ENCODE results near the gene CLCN1. TPM values are rescaled to one million over a fixed set of nuclear protein-coding genes. Genes with fewer than 3 reads are reported as not detected.

CLCN1 gene
- total RNA-seq, 1 donor from 2014 or later: not detected

- no peak overlapping the region for H3K9ac ChIP-seq
- no peak overlapping the region for H2AFZ ChIP-seq (replicated peaks)
- H3K36me3 ChIP-seq: no peaks in the 10 kb centered on the region
- Mint-ChIP-seq H3K4me1 (peaks cover 5% of the 10 kb centered on the region), H3K9me3 (peaks cover 4% of the 10 kb centered on the region), H3K27me3 (ENCODE audit: insufficient read depth, low read depth) (peaks cover 7% of the 10 kb centered on the region), H3K4me3 (no peak overlapping the region), H3K27ac (no peak overlapping the region), H3K36me3 (peaks cover 26% of the 10 kb centered on the region)
- no peaks in the 10 kb centered on the region for H3F3A ChIP-seq (ENCODE audit: low read depth)
- no peak overlapping the region for H3K4me2 ChIP-seq
- peaks cover 15% of the 10 kb centered on the region for H4K20me1 ChIP-seq (ENCODE audit: low read depth)
- no peak overlapping the region for H3K4me3 ChIP-seq
- DNase-seq (ENCODE audit: low spot score): no peak
- no peak overlapping the region for H3K27ac ChIP-seq
- no peaks in the 10 kb centered on the region for H3K27me3 ChIP-seq
- no peaks in the 10 kb centered on the region for H3K79me2 ChIP-seq (ENCODE audit: low read depth)
- no peak for TF ChIP-seq CTCF (IDR thresholded peaks at IDR 0.05)
- no peak for TF ChIP-seq EZH2phosphoT487 (IDR thresholded peaks at IDR 0.05)
- no peak for TF ChIP-seq EZH2 (IDR thresholded peaks at IDR 0.05)
- H3K4me1 ChIP-seq: no peaks in the 10 kb centered on the region
- H3K9me3 ChIP-seq (ENCODE audit: low read depth): no peaks in the 10 kb centered on the region
Measured at GRCh38 chr7:143392875-143393266, 77.0 kb downstream of the CLCN1 start.

- Histone ChIP-seq H3F3A (ENCODE audit: low read depth) (no peaks in the 10 kb centered on the region), H3K27me3 (no peaks in the 10 kb centered on the region), H3K4me1 (no peaks in the 10 kb centered on the region), H3K79me2 (ENCODE audit: low read depth) (no peaks in the 10 kb centered on the region), H3K27ac (no peak overlapping the region), H3K4me3 (no peak overlapping the region), H3K36me3 (no peaks in the 10 kb centered on the region), H4K20me1 (ENCODE audit: low read depth) (peaks cover 9% of the 10 kb centered on the region), H2AFZ (replicated peaks) (no peak overlapping the region), H3K9ac (no peak overlapping the region), H3K4me2 (no peak overlapping the region), H3K9me3 (ENCODE audit: low read depth) (no peaks in the 10 kb centered on the region)
- Mint-ChIP-seq H3K36me3 (peaks cover 26% of the 10 kb centered on the region), H3K9me3 (peaks cover 4% of the 10 kb centered on the region), H3K27me3 (ENCODE audit: insufficient read depth, low read depth) (peaks cover 7% of the 10 kb centered on the region), H3K4me3 (no peak overlapping the region), H3K27ac (peak overlapping the region; percentile 66), H3K4me1 (peaks cover 5% of the 10 kb centered on the region)
- TF ChIP-seq EZH2 (IDR thresholded peaks at IDR 0.05) (no peak), CTCF (IDR thresholded peaks at IDR 0.05) (no peak), EZH2phosphoT487 (IDR thresholded peaks at IDR 0.05) (no peak)
- DNase-seq (ENCODE audit: low spot score): no peak
Measured at GRCh38 chr7:143393267-143394041, 77.5 kb downstream of the CLCN1 start.

GRCh38 chr7:143394068-143394467 is 78.2 kb downstream of the CLCN1 start:
- TF ChIP-seq CTCF (IDR thresholded peaks at IDR 0.05): no peak
- TF ChIP-seq EZH2phosphoT487 (IDR thresholded peaks at IDR 0.05): no peak
- TF ChIP-seq EZH2 (IDR thresholded peaks at IDR 0.05): no peak
- Histone ChIP-seq H3K4me3 (no peak overlapping the region), H4K20me1 (ENCODE audit: low read depth) (peaks cover 8% of the 10 kb centered on the region), H3K36me3 (no peaks in the 10 kb centered on the region), H2AFZ (replicated peaks) (no peak overlapping the region), H3K4me1 (no peaks in the 10 kb centered on the region), H3K79me2 (ENCODE audit: low read depth) (no peaks in the 10 kb centered on the region), H3K27me3 (no peaks in the 10 kb centered on the region), H3K27ac (no peak overlapping the region), H3F3A (ENCODE audit: low read depth) (no peaks in the 10 kb centered on the region), H3K9me3 (ENCODE audit: low read depth) (no peaks in the 10 kb centered on the region), H3K9ac (no peak overlapping the region), H3K4me2 (no peak overlapping the region)
- peaks cover 25% of the 10 kb centered on the region for H3K36me3 Mint-ChIP-seq
- peak overlapping the region; percentile 66 for H3K27ac Mint-ChIP-seq
- peaks cover 4% of the 10 kb centered on the region for H3K9me3 Mint-ChIP-seq
- peaks cover 8% of the 10 kb centered on the region for H3K27me3 Mint-ChIP-seq (ENCODE audit: insufficient read depth, low read depth)
- no peak for DNase-seq (ENCODE audit: low spot score)
- peaks cover 5% of the 10 kb centered on the region for H3K4me1 Mint-ChIP-seq
- no peak overlapping the region for H3K4me3 Mint-ChIP-seq
